NOMO-1 treated with dmso at 0.1 percent for 144 hours (cell line): Measurements from ENCODE around the gene CAPN14.
A peak's percentile ranks its signal among the peaks of the same experiment; 100 is the strongest.

Experiments used
- DNase-seq: peaks from one replicate; lab custom pipeline; 2025; ENCODE audit not compliant: unreplicated experiment; lab: John Stamatoyannopoulos, UW

CAPN14 gene

GRCh38 chr2:31148514-31148913 lies 68.8 kb downstream of the CAPN14 start:
- no peak for DNase-seq

- DNase-seq: no peak
Measured at GRCh38 chr2:31147645-31148044, 69.7 kb downstream of the CAPN14 start.

GRCh38 chr2:31142110-31142509 lies 75.2 kb downstream of the CAPN14 start:
- DNase-seq: no peak

GRCh38 chr2:31141443-31142085 lies 75.8 kb downstream of the CAPN14 start:
- DNase-seq: no peak

GRCh38 chr2:31140151-31140550 lies 77.2 kb downstream of the CAPN14 start:
- DNase-seq: no peak

- no peak for DNase-seq
Measured at GRCh38 chr2:31139671-31140070, 77.6 kb downstream of the CAPN14 start.

GRCh38 chr2:31138037-31138962 lies 79.0 kb downstream of the CAPN14 start, which contains the start of gene GALNT14:
GALNT14 (minus strand) TSS chr2:31138440; CDS start chr2:31138086, 354 bp downstream.
- DNase-seq: peak; percentile 16

GRCh38 chr2:31137211-31138036 lies 79.9 kb downstream of the CAPN14 start:
- no peak for DNase-seq

- no peak for DNase-seq
Measured at GRCh38 chr2:31136732-31137131, 80.6 kb downstream of the CAPN14 start.

GRCh38 chr2:31136000-31136399 lies 81.3 kb downstream of the CAPN14 start:
- DNase-seq: no peak

- DNase-seq: no peak
Measured at GRCh38 chr2:31134480-31134879, 82.8 kb downstream of the CAPN14 start.

GRCh38 chr2:31132786-31133185 lies 84.5 kb downstream of the CAPN14 start:
- no peak for DNase-seq

- no peak for DNase-seq
Measured at GRCh38 chr2:31131871-31132270, 85.4 kb downstream of the CAPN14 start.

GRCh38 chr2:31129375-31130171 lies 87.7 kb downstream of the CAPN14 start:
- DNase-seq: no peak

GRCh38 chr2:31127931-31128330 lies 89.4 kb downstream of the CAPN14 start:
- DNase-seq: no peak

GRCh38 chr2:31125918-31126695 lies 91.2 kb downstream of the CAPN14 start:
- no peak for DNase-seq

- no peak for DNase-seq
Measured at GRCh38 chr2:31124904-31125303, 92.4 kb downstream of the CAPN14 start.
